T-helper 2 cell (primary cell): ENCODE results near the gene ROCK2.

Source experiments
- DNase-seq, 5 experiments: peaks; one replicate each; pipeline versions ENCODE4 v3.0.0 to v3.0.0-alpha.2; 2012 to 2022
- total RNA-seq, 2 donors: gene quantifications; one replicate each; lab custom pipeline; 2026; lab: John Stamatoyannopoulos, UW

ROCK2 gene
- 45.5 to 73.3 reads per million in 2 donors for total RNA-seq

DNA sequence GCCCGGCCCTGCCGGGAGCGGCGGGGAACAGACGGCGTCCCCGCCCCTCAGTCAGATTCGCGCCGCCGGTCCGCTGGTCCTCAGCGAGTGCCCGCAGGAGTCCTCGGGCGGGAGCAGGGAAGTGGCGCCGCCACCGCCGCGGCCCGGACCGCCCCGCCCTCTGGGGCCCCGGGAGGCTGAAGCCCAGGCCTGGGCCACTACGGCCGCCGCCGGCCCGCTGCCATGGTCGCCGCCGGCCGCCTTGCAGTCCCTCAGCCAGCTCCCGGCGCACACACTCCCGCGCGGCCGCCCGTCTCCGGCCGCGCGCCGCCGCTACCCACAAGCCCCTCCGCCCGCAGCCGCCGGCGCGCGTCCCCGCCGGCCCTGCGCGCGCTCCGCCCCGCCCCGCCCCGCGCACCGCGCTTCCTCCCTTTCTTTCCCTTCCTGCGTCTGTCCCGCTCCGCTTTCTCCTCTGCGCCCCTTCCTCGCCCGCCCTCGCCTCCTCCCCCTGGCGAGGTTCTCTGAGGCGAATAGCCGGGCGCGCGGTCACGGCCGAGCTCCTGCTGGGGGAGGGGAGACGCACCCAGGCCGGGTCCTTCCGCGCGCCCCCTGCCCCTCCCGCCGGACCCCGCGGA lies at the start of gene ROCK2:
ROCK2 (minus strand) TSS at position 295 of the 614 bp plus-strand sequence. CDS start 500 bp downstream, outside the sequence.
- peak; percentile 41 to 79 (median 56) for DNase-seq

- no peak for DNase-seq
These were observed 49.3 kb upstream of the ROCK2 start for GRCh38 chr2:11393711-11394236.

GRCh38 chr2:11391942-11392266 lies 47.5 kb upstream of the ROCK2 start:
- no peak for DNase-seq

- no peak for DNase-seq
These were observed 45.9 kb upstream of the ROCK2 start for GRCh38 chr2:11390399-11390658.

DNA sequence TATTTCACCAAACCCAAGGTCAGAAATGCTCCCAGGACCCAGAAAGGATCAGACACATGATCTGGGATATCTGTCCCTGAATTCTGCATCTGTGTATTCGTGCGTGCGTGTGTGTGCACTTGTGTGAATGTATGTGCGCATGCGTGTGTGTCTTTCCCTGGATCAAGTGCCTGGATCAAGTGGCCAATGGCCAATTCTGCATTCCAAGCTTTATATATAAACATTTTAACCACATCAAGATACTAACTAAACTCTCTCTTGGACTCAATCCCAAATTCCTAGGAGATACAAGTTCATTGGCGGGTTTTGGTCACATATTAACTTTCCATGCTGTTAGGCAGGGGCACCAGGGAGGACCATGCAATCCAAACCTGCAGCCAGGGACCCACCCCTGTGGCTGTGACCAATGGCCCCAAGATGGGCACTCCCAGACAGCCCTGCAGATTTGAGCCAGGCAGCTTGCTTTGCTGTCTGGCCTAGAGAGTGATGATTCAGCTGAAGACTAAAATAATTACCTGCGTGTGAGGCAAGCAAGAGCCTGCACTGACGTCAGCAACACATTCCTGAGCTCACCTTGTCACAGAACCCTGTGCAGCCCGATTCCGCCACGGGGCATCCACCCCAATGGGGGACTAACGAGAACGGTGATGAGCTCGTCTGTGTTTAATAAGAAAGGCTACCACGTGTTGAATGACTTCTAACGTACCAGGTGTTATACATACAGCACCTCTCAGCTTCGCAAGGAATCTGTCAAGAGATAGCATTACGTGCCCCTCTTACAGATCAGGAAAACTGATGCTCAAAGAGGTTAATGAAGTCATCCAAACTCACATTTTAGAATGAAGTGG lies 45.3 kb upstream of the ROCK2 start:
- DNase-seq = no peak

DNA sequence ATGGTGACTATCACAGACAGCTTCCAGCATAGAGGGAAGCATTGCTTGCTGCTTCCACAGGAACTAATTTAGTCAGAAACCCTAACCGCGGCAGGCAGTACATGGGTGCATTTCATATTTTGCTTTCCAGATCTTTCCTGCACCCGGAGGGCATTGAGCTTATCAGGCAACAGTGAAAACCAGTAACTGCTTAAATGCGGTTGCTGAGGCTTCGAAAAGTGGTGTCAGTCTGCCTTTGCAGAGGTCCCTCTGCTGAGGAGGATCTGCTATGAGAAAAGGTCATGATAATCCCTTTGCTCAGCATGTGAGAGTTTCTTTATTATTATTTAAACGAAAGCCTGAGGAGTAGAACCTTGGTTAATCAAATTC lies 44.6 kb upstream of the ROCK2 start:
- DNase-seq = peak in 1 of 5 experiments; percentile 26

- no peak for DNase-seq
These were observed 44.0 kb upstream of the ROCK2 start for GRCh38 chr2:11388262-11389051.

GRCh38 chr2:11387843-11388242 lies 43.4 kb upstream of the ROCK2 start:
- DNase-seq = no peak

GRCh38 chr2:11387100-11387390 lies 42.6 kb upstream of the ROCK2 start:
- no peak for DNase-seq

DNA sequence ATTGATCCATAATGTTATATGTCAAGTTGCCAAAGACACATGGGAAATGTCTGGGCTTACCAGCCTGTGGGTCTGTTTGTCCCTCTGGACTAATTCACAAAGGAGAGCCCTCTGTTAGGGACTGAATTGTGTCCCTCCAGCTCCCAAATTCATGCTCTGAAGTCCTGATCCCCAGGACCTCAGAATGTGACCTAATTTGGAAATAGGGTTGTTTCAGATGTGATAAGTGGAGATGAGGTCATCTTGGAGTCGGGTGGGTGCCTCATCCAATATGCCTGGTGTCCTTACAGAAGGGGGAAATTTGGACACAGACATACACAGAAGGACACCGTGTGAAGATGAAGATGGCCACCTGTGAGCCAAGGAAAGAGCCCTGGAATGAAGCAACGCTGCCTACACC lies 41.4 kb upstream of the ROCK2 start:
- DNase-seq = no peak

GRCh38 chr2:11385216-11385615 lies 40.8 kb upstream of the ROCK2 start:
- no peak for DNase-seq

DNA sequence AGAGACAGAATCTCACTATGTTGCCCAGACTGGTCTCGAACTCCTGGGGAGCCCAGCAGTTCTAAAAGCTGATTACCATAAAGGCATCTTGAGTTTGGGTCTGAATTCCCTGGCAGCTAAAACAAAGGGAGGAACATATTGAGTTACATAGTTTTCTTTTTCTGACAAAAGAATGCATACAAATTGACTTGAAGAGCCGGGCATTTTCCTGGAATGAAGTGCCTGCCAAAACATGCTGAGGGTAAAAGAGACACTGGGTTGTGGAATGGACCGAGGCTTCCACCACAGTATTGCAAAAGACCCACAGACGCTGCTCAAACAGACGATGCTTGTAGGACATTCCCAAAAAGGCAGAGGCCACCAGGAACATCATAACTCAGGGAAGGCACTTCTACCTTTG lies 35.1 kb upstream of the ROCK2 start:
- DNase-seq = no peak

DNA sequence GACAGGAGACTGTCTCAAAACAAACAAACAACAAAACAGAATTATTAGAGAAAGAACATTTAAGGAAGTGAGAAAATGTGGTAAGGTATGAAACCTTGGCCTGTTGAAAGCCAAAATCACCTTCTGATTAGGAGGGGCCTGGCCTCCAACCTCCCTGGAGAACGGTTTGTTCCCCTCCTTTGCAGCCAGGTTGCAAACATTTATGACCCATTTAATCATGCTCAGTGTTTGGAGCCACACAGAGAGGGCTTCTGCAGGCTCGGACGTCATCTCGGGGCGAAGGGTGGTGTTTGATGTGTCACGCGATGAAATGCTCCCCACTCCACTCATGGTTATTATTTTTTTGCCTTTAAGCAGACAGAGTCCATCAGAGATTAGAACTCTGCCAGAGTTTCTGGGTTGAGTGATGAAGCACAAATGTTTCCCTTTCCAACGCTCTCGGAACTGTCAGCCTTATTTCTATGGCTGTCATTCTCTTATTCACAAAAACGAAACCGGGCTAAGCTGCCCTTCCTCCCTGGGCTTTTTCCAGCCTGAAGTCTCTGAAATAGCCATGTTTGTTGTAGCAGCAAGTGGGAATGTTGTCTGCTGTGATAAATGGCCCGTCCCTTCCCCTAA lies 33.6 kb upstream of the ROCK2 start:
- DNase-seq = no peak

DNA sequence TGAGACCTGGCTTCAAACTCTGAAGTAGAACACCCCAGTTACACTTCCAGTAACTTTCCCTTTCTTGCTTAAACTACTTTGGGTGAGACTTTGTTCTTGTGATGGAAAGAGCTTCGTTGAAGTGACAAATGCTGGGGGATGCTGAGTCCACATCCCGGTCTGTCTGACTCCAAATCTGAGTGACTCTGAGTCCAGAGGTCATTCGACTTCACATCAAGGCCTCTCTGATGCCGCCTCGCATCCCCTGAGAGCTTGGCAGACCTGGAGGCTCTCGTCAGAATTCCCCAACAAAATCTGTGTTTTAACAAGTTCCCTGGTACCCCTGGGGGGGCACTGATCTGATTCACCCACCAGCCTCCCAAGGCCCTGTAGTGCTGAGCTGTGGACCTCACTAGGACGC lies 31.6 kb upstream of the ROCK2 start:
- no peak for DNase-seq

DNA sequence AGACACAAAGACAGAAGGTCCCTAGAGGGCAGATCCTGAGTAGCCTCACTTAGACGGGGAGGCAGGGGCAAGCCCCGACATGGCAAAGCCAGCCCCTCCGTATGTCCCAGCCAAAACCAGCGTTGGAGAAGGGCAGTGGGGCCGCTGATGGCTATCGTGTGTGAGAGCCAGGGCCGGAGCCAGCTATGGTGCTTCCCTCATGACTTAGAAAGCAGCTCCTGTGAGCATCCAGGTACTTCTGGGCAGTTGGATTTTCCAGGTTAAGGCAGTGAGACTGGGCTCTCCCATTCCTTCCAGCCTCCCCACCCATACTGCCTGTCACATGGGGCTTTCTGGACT lies 31.2 kb upstream of the ROCK2 start:
- no peak for DNase-seq

- no peak for DNase-seq
These were observed 30.7 kb upstream of the ROCK2 start for GRCh38 chr2:11375025-11375688.

DNA sequence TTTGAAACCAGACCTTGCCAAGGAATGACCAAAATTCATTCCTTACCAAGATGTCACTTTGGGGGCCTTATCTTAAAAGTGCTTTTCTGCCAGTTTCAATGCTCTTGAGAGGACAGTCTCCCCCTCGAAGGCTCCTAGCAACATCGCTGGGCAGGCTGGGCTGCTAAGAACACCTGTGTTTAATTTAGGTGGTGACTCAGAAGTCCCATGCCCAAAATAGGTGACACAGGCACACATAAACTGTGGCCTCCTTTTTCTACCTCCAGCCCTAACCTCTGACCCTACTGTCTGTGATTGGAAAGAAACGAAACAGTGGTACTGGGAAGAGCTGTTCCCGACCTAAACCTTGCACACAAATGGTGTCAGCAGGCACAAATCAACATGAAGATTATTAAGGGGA lies 28.7 kb upstream of the ROCK2 start:
- DNase-seq = no peak

DNA sequence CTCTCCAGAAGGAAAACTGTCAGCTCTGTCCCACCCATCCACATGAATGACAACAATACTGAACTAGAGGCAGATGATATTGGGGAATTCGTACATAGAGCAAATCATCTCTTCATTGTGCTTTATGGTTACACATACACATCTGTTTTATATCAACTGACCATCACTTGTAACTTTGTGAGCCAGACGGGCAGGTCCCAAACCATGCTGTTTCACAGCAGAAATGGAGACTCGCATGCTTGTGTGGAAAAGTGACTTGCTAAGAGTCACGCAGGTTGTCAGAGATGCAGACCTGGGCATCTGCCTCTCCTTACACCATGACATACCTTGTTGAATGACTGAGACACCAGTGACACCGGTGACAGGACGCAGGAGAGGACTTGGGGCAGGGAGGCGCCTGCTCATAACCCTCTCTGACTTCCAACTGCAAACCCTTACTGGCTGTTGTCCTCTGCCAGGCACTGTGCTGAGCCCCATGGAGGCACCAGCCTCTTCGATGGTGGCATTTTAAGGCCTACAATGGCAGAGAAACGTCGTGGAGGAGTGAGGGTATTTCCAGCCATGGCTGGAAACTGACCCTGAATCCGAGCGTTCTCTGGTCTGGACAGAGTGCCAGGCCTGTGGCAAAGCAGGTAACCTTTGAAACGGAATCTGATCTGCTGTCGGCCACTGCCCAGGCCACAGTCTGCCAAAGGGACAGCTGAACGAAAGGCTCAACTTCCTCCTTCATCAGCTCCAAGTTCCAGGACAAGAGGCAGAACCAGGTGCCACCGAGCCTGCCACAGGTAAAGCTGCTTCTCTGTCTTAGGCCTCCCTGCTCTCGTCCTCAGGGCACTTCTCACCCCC lies 26.9 kb upstream of the ROCK2 start:
- no peak for DNase-seq

- no peak for DNase-seq
These were observed 26.1 kb upstream of the ROCK2 start for GRCh38 chr2:11370377-11371091.

GRCh38 chr2:11368059-11368572 lies 23.7 kb upstream of the ROCK2 start:
- DNase-seq = no peak

DNA sequence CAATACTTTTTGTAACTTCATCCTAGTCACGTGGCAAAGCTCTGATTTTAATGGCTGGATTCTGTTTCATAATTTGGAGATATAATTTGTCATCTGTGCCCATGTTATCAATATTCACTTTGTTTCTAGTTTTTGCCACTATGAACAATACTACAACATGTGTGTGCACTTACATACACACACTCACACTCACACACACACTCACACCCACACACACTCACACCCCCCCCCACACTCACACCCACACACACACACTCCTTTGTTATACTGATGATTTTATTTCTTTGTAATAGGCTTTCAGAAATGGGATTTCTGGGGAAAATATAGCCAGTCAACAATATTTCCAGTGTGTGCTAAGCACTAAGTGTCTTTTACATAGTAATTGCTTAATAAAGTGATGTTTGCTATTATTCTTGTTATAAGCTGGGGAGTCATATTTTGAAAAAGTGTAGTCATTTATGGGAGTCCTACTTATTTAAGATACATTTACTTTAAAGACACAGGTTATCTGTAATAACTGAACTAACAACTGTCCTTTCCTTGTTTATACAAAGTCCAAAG lies 22.8 kb upstream of the ROCK2 start:
- no peak for DNase-seq
